HG03558 (cell line): Measurements from ENCODE around the gene AS3MT.
A peak's percentile ranks its signal among the peaks of the same experiment; 100 is the strongest.
"Not testable (repeated sequence)": the region's sequence is repeated elsewhere in the genome, so short reads cannot be mapped to it uniquely, and the experiment has no call there.

Source experiments
- ATAC-seq: cut with Tn5 transposase; IDR thresholded peaks from one replicate; pipeline ENCODE4 v1.9.1; 2021; ENCODE audit warnings: moderate number of reproducible peaks; ENCODE audit not compliant: unreplicated experiment; ENCODE audit errors: extremely low read depth

Gene AS3MT

DNA sequence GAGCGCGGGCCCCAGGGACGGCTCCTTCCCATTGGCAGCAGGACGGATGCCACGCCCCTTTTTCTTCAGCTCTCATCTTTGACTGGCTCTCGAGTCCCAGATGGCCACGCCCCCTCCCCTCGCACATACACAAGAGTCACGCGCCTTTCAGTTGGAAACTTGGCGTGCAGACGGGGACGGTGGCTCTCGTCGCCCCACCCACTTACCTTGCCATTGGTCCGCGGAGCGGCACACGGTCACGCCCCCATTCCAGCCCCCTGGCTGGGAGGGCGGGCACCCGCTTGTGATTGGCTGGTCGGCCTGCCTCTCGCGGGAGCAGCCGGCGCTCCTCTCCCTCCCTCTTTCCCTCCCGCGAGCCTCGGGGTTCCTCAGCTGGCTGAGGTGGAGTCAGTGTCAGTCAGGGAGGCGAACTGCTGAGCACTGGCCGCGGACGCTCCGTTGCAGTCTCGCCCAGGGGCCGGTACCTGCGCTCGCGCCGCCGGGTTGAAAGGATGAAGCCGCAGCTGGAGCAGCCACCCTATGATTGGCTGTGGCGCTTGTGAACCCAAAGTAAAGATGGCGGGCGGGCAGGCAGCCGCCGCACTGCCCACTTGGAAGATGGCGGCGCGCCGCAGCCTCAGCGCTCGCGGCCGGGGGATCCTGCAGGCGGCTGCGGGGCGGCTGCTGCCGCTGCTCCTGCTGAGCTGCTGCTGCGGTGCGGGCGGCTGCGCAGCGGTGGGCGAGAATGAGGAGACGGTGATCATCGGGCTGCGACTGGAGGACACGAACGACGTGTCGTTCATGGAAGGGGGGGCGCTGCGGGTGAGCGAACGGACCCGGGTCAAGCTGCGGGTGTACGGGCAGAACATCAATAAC, 48.9 kb downstream of the AS3MT start, which contains the start of gene CNNM2:
Gene CNNM2 (plus strand): TSS at position 333 of the 855 bp plus-strand sequence. CDS start 187 bp downstream, at position 520.
- ATAC-seq = peak; percentile 85

DNA sequence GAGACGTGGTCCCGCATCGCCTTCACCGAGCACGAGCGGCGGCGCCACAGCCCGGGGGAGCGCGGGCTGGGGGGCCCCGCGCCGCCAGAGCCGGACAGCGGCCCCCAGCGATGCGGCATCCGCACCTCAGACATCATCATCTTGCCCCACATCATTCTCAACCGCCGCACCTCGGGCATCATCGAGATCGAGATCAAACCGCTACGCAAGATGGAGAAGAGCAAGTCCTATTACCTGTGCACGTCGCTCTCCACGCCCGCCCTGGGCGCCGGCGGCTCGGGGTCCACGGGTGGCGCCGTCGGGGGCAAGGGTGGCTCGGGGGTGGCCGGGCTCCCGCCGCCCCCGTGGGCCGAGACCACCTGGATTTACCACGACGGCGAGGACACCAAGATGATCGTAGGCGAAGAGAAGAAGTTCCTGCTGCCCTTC, 49.6 kb downstream of the AS3MT start:
- ATAC-seq = no peak

DNA sequence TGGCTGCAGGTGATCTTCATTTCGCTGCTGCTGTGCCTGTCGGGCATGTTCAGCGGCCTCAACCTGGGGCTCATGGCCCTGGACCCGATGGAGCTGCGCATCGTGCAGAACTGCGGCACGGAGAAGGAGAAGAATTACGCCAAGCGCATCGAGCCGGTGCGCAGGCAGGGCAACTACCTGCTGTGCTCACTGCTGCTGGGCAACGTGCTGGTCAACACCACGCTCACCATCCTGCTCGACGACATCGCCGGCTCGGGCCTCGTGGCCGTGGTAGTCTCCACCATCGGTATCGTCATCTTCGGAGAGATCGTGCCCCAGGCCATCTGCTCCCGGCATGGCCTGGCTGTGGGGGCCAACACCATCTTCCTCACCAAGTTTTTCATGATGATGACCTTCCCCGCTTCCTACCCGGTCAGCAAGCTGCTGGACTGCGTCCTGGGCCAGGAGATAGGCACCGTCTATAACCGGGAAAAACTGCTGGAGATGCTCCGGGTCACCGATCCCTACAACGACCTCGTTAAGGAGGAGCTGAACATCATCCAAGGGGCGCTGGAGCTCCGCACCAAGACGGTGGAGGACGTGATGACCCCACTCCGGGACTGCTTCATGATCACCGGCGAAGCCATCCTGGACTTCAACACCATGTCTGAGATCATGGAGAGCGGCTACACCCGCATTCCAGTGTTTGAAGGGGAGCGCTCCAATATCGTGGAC, 50.1 kb downstream of the AS3MT start:
- no peak for ATAC-seq

DNA sequence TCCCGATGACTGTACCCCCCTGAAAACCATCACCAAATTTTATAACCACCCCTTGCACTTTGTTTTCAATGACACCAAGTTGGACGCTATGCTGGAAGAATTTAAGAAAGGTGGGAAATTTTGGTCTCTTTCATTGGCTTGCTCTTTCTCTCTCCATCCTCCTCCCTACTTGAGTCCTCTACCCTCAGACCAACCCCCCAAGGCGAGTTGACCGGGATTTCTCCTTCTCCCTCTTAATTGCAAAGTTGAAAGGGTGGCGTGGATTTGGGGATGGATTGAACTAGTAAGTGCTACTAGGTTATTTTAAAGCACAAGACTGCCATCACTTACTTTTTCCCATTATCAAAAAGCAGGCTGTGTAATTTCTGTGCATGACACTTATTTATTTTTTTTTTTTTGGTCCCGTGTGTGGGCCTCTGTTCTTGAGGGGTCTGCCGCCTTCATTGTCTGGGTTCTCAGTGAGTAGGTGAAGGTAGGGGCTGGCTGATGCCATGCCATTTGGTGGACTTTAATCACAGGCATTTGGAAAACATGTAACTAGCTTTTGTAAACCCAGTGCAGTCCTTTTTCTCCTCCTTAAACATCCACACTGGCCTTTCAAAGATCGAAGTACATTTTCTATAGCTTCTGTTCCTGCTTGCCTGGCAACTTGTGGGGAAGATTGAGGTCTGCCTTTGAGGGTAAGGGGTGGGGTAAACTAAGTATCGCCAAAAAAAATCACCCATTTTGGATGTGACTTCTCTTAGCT, 50.9 kb downstream of the AS3MT start:
- no peak for ATAC-seq

DNA sequence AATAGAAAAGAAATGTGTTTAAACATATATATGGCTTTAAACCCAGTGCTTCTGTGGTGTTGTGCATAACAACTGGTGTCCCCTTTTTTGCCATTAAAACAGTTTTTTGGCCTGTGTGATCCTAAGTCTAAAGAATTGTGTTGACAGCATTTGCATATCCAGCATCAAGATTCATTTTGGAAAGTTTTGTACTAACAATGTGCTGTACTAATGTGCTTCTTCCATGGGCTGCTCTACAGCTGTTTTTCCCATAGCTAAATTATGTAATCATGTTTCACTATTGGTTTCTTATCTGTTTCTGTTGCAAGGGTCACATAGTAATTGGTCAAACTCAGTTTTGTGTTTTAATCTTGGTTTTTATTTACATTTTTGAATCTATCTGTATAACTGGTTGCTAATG, 54.3 kb downstream of the AS3MT start:
- no peak for ATAC-seq

DNA sequence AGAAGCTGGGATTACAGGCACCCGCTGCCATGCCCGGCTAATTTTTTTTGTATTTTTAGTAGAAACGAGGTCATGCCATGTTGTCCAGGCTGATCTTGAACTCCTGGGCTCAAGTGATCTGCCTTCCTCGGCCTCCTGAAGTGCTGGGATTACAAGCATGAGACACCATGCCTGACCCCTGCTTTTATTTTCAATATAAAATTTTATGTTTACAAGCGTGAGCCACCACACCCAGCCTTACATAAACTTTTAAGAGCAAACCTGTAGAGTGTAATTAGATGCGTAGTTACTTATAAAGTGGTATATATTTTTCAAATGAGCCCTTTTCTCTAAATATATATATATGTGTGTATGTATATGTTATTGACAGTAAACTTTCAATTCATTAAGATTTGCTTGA, 57.6 kb downstream of the AS3MT start:
- no peak for ATAC-seq

DNA sequence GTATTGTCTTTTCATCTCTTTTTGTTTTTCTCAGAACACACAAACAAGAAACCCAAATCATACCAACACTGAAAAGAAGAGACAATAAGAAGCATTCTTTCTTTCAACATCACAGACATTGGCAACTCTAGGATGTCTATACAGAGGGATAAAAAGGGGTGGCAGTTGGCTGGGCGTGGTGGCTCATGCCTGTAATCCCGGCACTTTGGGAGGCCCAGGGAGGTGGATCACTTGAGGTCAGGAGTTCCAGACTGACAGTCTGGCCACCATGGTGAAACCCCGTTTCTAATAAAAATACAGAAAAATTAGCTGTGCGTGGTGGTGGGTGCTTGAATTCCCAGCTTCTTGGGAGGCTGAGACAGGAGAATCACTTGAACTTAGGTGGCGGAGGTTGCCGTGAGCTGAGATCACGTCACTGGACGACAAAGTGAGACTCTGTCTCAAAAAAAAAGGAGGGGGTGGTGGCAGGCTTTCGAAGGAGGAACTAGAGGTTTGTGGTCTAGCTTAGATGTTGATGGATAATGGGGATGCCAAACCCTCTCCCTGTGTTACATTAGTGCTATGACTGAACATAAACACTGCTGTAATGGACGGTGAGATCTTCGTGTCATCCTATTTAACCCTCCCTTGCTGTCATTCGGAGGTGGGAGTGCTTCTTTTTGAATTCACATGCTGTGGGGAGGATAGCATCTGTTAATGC, 58.2 kb downstream of the AS3MT start:
- ATAC-seq = no peak

DNA sequence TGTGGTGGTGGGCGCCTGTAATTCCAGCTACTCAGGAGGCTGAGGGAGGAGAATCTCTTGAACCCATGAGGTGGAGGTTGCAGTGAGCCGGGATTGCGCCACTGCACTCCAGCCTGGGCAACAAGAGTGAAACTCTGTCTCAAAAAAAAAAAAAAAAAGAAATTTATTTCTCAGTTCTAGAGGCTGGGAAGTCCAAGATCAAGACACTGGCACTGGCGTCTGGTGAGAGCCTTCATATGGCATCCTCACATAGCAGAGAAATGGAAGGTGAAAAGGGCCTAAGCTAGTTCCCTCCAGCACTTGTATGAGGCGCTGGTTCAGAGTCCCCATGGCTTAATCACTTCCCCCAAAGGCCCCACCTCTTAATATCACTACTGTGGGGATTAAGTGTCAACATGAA, 59.2 kb downstream of the AS3MT start:
- ATAC-seq = not testable (repeated sequence)

DNA sequence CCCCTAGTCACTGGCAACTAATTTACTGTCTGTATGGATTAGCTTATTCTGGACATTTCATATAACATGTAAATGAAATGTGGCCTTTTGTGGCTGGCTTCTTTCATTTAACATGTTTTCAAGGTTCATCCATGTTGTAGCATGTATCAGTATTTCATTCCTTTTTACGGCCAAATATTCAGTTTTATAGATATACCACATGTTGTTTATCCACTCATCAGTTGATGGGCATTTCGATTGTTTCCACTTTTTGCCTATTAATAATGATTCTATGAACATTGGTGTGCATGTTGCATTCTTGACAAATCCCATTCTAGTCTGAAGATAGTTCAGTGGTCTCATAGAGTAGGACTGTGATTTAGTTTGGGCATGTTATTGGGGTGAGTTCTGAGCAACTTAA, 61.5 kb downstream of the AS3MT start:
- no peak for ATAC-seq

DNA sequence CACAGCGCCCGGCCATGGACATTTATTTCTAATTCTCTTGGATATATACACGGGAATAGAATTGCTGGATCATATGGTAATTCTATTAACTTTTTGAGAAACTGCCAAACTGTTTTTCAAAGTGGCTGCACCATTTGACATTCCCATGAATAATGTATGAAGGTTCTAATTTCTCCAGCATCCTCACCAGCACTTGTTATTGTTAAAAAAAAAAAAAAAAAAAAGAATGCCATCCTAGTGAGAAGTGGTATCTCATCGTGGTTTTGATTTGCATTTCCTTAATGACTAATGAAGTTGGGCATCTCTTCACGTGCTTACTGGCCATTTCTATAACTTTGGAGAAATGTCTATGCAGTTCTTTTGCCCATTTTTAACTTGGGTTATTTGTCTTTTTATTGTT, 62.4 kb downstream of the AS3MT start:
- ATAC-seq = no peak

DNA sequence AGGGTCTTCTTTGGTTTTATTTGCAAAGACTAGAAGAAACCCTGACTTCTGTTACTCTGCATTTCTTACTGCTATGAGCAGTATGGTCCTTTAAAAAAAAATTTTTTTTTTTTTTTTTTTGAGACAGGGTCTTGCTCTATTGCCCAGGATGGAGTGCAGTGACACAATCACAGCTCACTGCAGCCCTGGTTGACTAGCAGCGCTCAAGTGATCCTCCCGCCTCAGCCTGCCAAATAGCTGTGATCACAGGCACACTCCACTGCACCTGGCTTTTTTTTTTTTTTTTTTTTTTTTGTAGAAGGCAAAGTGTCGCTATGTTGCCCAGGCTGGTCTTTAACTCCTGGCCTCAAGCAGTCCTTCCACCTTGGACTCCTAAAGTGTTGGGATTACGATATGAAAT, 66.2 kb downstream of the AS3MT start:
- ATAC-seq = no peak

DNA sequence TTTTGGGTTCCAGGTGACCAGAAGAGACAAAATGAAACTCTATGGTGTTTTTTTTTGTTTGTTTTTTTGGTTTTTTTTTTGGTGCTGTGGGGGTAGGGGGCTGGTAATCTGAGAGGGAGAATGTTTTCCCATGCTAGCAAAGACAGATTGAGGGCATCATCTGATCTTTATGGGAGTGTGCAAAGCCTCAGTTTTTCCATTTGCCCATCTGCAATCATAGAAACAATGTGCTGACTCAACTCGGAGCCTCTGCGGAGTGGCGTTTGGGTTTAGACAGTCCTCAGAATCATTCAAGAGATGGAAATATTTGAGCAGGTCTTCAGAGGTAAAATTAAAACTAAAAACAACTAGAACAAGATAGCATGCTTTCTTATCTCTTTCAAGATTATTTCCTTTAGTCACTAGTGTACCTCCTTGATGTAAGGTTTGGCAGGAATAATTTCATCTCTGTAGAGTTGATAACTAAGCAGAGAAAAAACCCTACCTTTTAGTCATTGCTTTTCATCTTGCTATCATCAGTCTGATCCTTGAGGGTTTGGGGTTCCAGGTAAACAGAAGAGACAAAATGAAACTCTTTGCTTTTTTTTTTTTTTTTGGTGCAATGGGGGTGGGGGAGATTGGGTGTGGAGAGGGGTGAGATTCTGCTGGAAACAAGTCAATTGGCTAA, 66.8 kb downstream of the AS3MT start:
- no peak for ATAC-seq

DNA sequence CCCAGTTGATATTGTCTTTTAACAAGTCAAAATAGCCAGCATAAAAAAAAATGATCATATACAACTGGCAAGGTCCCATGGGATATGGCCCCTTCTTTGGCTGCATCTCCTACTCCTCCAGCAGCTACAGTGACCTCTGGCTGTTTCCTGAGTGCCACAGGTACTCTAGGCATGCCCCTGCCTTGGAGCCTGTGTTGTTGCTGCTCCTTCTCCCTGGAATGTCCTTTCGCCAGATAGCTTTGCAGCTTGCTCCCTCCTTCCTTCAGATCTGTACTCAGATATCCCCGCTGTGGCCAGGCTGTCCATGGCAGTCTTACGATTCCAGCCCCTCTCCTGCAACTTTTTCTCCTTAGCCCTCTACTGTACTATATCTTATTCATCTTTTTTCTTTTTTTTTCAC, 72.1 kb downstream of the AS3MT start:
- no peak for ATAC-seq

DNA sequence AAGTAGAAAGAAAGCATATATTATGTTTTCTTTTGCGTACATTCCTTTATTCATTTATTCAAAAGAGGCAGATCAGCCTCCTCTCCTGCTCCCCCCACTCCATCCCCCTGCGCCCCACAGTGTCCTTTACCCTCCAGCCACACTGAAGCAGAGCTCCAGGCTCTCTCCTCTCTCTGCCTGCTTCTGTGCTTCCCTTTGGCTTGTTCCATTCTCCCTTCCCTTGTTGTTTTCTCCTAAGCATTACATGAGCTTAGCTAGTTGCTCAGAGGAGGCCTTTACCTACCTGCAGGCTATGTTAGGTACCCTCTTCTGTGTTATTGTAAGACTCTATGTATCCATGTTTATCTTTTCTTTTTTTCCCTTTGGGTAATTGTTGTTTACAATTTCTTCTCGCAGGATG, 76.2 kb downstream of the AS3MT start:
- ATAC-seq = no peak

DNA sequence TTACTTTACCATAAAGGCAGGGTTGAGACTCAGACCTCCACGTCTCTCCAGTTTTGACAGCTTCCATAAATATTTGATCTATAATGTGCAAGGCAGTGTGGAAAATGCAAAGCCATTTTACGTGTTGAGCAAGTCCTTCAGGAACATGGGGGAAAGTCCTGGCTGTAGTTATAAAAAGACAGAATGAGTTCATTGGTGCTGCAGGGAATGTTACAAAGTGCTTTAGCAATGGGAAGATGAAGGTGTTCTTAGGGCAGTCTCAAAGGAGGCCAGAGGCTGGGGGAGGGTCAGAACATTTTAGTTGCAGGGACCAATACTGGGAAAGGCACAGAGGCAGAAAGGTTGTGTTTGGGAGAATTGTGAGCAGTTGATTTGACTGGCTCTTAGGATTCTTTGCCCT, 76.7 kb downstream of the AS3MT start:
- ATAC-seq = no peak

DNA sequence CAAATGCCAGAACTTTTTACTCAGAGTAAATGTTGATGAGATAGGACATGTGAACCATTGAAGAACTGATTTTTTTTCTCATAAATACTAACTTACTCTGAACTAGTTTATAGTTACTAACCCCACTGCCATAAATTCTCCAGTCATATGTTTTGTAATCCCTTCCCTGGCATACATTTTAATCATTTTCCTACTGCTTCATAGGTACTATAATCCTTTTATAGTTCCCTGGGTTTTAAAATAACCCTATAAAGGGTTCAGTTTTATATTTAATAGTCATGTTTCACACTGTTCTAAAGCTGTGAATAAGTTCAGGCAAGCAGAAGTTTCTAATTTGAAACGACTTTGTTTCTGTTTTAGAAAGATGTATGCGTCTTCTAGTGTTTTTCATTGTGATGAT, 77.7 kb downstream of the AS3MT start:
- no peak for ATAC-seq

DNA sequence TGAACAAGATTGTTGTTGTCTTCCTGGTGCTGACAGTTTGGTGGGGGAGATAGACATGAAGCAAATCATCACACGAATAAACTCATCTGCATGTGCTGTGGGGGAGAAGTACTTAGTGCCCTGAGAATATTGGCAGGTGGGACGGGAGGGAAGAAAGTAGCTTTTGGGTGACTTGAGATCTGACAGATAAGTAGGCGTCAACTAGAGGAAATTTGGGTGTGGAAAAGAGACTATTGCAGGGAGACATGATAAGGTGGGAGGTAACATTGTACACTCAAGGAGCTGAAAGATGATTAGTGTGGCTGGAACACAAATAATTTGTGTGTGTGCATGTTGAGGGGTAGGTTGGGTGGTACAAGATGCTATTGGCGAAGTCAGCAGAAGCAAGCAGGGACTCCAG, 78.9 kb downstream of the AS3MT start:
- no peak for ATAC-seq

DNA sequence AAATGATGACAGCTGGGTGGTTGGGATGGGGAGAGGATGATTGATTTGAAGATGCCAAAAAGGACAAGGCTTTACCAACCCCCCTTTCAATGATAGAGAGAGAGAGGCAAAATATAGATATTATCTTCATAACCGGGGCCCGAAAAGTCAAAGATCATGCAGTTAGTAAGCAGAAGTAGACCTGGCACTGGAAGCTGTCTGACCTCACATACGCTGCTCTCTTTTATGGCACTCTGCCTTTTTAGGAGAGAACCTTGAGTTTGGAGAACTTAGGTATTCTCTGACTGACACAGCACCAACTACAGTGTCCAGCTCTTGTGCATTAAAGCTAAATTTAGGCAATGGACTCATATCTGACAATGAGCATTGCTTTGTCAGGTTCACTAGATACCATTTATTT, 79.5 kb downstream of the AS3MT start:
- no peak for ATAC-seq

DNA sequence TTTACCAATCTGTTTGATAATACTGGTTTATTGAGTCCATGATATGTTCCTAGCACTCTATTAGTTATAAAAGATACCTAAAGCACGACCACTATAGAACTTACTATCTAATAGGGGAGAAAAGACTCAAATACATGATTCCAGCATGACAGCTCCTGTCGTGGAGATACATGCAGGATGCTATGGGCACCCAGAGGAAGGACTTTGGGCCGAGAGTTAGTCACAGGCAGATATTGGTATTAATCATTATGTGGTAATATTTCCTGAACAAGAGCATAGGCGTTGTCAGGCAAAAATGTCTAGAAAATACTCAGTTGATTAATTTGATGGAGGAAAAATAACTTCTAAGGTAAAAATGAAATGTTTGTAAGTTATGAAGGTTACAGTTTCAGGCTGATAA, 80.6 kb downstream of the AS3MT start:
- ATAC-seq = no peak

DNA sequence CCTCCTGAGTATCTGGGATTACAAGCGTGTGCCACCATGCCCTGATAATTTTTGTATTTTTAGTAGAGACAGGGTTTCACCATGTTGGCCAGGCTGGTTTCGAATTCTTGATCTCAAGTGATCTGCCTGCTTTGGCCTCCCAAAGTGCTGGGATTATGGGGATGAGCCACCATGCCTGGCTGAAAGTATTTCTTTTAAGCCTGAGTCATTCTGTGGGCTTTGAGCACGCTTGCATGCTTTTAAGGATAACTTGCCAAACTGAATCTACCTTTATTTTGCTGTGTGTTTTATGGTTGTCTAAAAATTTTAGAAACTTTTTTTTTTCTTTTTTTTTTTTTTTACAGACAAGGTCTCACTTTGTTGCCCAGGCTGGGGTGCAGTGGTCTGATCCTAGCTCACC, 82.0 kb downstream of the AS3MT start:
- ATAC-seq = no peak
